Right lobe of liver (tissue), 4 donors: Measurements from ENCODE around the gene B4GALT2.

Experiments
- CTCF ChIP-seq, 4 donors: fragments of 200-600 bp in 3 of 4; fragments of 450-650 bp in 1 of 4; IDR thresholded peaks; one replicate each; pipeline versions ENCODE4 v1.5.1 to v1.8.0; 2016 to 2022; ENCODE audit warnings: antibody characterized with exemption in 4 of 4, mild to moderate bottlenecking in 2 of 4
- POLR2A ChIP-seq: fragments of 450-650 bp; IDR thresholded peaks from one replicate; pipeline ENCODE4 v1.6.1; 2017; ENCODE audit warnings: antibody characterized with exemption, mild to moderate bottlenecking
- donor health status: DM: no; HTN: no; CAD: no.
- donor health status: DM: no; HTN: no; CAD: no.
- donor health status: DM: no; HTN: yes; CAD: no.

GRCh38 chr1:44016041-44016889 is 37.3 kb downstream of the B4GALT2 start:
- TF ChIP-seq POLR2A (no peak), CTCF (IDR thresholded peaks at IDR 0.05) (no peak)
